ENCODE measurements around the gene ZNF280D.

GRCh38 chr15:56679225-56679624 is 54.1 kb downstream of the ZNF280D start:
- TF ChIP-seq CTCF (IDR thresholded peaks at IDR 0.05) = no peak
- TF ChIP-seq POLR2AphosphoS5 (IDR thresholded peaks at IDR 0.05) = no peak

All from esophagus muscularis mucosa (tissue), 3 donors.